WI38 (cell line): Measurements from ENCODE around the gene SLC31A1.

Experiments used
- H3K4me3 ChIP-seq: 2 replicates; pipeline ENCODE4 v1.5.1; 2011; ENCODE audit warnings: low read depth, mild to moderate bottlenecking, control low read depth, low read length
- CTCF ChIP-seq: IDR thresholded peaks from 2 replicates; pipeline ENCODE4 v1.5.1; 2012; ENCODE audit warnings: low read depth, mild to moderate bottlenecking, control low read depth, low read length

SLC31A1 gene

GRCh38 chr9:113266174-113266573 lies 44.8 kb downstream of the SLC31A1 start:
- TF ChIP-seq CTCF: no peak
- no peak overlapping the region for H3K4me3 ChIP-seq

GRCh38 chr9:113267911-113268566 lies 46.7 kb downstream of the SLC31A1 start:
- H3K4me3 ChIP-seq: no peak overlapping the region
- no peak for TF ChIP-seq CTCF

- H3K4me3 ChIP-seq: no peak overlapping the region
- no peak for TF ChIP-seq CTCF
Observed at GRCh38 chr9:113269355-113269754, 48.0 kb downstream of the SLC31A1 start.

GRCh38 chr9:113269871-113270270 lies 48.5 kb downstream of the SLC31A1 start:
- H3K4me3 ChIP-seq: no peak overlapping the region
- no peak for TF ChIP-seq CTCF

GRCh38 chr9:113274474-113275156 lies 53.3 kb downstream of the SLC31A1 start:
- TF ChIP-seq CTCF: peak; percentile 31; the same call in 1 of the 2 replicates
- H3K4me3 ChIP-seq: peak overlapping the region; percentile 80

GRCh38 chr9:113275157-113276131 lies 54.1 kb downstream of the SLC31A1 start, which contains the start of the genes CDC26 and PRPF4:
Gene CDC26 (minus strand): TSS chr9:113275572. CDS start chr9:113272507, 3,065 bp downstream.
Gene PRPF4 (plus strand): TSS chr9:113275658. CDS start chr9:113275744, 86 bp downstream.
- TF ChIP-seq CTCF: no peak

More at GRCh38 chr9:113275157-113276131, 54.1 kb downstream of the SLC31A1 start, which contains the start of the genes CDC26 and PRPF4:
- peak within 1 kb of the TSS; percentile 80 for H3K4me3 ChIP-seq
